Cardiac fibroblast (primary cell): ENCODE measurements around the gene HS6ST2.

Experiments
- DNase-seq, 2 donors: peaks; one replicate each; pipeline versions ENCODE4 v3.0.0 to v3.0.0-alpha.2; 2010; ENCODE audit warnings: low read depth in 2 of 2
- H3K4me3 ChIP-seq, 2 donors: replicated peaks in 1 of 2; 1 replicate in 1 of 2; 2 replicates in 1 of 2; pipeline ENCODE4 v1.5.1; 2011; ENCODE audit warnings: low read depth in 2 of 2, low read length in 2 of 2, mild to moderate bottlenecking in 2 of 2, moderate library complexity in 1 of 2
- TF ChIP-seq, protein P1 (sequence below): IDR thresholded peaks from one replicate; pipeline ENCODE4 v1.5.1; 2011; ENCODE audit warnings: low read depth, mild to moderate bottlenecking, low read length, inconsistent platforms

Gene HS6ST2

DNA sequence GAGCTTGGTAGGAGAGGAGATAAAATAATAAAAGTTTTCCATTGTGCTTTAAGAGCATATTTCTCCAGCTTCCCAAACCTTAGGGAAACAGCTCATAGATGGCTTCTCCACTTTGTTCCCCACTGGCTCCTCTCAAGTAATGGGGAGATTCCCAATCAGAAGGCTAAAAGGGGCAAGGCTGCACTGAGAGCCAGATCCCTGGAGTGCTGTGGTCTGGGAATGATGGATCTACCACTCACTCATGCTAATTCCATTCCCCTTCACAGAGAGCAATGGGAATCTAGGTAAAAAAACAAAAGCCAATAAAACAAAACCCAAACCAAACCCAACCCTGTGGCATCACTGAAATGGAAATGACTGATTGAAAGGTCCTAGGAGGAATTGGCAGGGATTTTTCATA lies 249.9 kb downstream of the HS6ST2 start:
- no peak for DNase-seq
- no peak overlapping the region for H3K4me3 ChIP-seq
- TF ChIP-seq, protein P1, sequence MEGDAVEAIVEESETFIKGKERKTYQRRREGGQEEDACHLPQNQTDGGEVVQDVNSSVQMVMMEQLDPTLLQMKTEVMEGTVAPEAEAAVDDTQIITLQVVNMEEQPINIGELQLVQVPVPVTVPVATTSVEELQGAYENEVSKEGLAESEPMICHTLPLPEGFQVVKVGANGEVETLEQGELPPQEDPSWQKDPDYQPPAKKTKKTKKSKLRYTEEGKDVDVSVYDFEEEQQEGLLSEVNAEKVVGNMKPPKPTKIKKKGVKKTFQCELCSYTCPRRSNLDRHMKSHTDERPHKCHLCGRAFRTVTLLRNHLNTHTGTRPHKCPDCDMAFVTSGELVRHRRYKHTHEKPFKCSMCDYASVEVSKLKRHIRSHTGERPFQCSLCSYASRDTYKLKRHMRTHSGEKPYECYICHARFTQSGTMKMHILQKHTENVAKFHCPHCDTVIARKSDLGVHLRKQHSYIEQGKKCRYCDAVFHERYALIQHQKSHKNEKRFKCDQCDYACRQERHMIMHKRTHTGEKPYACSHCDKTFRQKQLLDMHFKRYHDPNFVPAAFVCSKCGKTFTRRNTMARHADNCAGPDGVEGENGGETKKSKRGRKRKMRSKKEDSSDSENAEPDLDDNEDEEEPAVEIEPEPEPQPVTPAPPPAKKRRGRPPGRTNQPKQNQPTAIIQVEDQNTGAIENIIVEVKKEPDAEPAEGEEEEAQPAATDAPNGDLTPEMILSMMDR, result no peak

DNA sequence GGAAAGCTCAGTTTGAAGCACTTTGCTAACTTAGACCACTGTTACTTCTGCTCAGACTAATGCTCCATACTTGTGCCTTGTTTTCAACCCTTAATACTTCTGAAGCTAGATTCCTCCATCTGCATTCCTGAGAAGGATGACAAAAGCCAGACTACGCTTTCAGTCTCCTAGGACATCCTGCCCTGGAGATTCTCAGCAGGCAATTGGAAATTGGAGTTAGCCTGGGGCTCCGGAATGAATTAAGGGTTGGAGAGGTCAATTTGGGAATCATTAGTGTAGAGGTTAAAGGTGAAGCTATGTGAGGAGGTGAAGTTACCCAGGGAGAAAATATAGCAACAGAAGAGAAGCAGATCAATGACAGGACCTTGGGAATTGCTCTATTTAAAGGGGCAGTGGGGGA lies 253.7 kb downstream of the HS6ST2 start:
- TF ChIP-seq, protein P1, result no peak
- H3K4me3 ChIP-seq, result no peak overlapping the region

DNA sequence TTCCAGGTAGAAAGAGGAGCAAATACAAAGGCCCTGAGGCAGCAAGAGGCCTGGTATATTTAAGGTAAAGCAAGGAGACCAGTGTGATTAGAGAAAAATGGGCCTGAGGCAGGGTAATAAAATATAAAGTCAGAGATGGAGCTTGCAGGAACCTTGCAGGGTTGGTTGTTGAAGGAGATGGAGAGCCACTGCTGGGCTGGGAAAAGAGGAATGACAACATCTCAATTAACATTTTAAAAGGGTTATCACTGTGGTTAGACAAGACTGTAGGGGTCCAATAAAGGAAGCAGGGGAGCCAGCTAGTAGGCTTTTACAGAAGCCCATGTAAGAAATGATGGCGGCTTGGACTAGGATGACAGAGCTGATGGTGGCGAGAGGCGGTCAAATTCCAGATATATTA lies 264.0 kb downstream of the HS6ST2 start:
- DNase-seq, result no peak
- TF ChIP-seq, protein P1, result no peak
- no peak overlapping the region for H3K4me3 ChIP-seq

More for the DNA sequence above, 253.7 kb downstream of the HS6ST2 start:
- DNase-seq, result no peak

DNA sequence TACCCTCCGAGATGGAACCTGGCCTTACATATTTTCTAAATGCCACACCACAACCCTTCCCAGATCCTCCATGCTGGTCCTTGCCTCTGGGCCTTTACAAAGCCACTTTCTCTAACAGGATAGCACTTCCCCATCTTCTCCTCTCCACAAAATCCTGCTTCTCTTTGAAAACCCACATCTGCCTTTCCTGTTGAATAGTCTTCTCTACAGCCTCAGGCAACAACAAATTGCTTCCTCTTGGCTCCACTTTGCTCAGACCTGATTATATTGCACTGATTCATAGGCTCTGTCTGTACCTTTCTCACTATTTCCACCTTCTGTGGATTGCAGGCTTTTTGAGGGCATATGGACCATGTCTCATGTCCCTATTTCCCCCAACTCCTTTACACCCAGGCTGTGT lies 265.9 kb downstream of the HS6ST2 start:
- TF ChIP-seq, protein P1, result no peak
- DNase-seq, result no peak
- H3K4me3 ChIP-seq, result no peak overlapping the region

DNA sequence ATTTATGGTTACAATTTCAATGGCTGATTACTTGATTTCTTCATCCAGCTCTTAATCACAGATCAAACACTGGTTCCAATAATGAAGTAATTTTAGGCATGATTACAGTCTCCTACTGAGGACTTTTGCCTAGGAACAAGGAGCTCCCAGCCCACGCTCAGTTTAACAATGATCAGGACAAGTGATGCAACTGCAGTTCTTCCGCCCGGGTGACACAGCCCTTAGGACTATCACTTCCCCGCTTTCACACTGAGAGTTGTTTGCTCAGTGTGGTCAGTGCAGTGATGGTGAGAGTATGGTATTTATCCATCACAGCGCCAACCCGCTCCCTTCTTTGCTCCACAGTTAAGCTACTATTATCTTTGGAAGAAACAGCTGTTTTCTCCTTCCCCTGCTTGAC lies 266.4 kb downstream of the HS6ST2 start:
- TF ChIP-seq, protein P1, result no peak
- H3K4me3 ChIP-seq, result no peak overlapping the region
- DNase-seq, result peak in 1 of 2 donors; percentile 12

DNA sequence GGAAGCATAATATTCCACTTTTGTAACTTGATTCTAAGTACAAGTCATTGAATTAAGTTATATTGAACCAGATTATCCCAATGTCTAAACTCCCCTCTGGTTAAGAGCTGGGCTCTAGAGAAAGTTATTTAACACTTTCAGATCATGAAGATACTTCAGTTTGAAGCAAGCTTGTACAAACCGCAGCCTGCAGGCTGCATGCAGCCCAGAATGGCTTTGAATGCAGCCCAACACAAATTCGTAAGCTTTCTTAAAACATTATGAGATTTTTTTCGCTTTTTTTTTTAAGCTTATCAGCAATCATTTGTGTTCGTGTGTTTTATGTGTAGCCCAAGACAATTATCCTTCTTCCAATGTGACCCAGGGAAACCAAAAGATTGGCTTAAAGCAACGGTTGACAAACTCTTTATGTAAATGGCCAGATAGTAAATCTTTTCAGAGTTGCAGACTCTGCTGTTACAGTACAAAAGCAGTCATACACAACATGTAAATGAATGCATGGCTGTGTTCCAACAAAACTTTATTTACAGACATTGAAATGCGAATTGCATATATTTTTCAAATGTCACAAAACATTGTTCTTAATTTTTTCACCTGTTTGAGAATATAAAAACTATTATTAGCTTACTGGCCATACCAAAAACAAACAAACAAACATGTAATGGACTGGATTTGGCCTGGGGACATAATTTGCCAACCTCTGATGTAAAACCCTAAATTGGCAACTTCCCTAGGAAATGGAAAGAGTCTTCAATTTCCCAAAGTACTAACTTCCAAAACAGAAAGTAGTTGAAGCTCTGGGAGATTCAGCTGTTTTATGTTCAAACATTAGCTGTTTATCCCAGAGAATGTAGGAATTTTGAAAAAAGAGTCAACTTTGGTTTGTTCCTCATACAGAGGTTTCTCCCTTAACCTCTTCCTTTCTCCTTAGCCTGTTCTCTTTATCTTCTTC lies 268.5 kb downstream of the HS6ST2 start:
- TF ChIP-seq, protein P1, result no peak
- H3K4me3 ChIP-seq, result no peak overlapping the region
- DNase-seq, result no peak

DNA sequence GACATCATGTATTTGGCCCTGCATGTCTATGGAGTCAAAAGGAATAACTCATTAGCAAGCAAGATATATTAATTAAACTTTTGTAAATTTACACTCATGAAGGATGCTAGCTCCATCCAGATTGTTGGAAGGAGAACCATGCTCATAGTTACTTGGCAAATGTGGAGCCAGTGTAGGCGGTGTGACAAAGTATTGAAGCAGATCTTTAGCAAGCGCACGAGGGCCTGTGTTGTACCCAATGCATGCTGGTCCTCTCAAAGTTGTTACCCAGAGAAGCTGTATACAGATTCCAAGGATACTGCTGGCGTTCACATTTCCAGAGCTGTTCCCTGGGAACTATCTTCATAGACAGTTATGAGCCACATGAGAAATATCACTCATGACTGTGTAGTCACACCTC lies 273.2 kb downstream of the HS6ST2 start:
- TF ChIP-seq, protein P1, result no peak
- DNase-seq, result no peak
- H3K4me3 ChIP-seq, result no peak overlapping the region
